GM19452 (cell line): ENCODE data around the gene INPP5F.

ENCODE experiments used
- ATAC-seq: cut with Tn5 transposase; IDR thresholded peaks from one replicate; pipeline ENCODE4 v1.9.1; 2021; ENCODE audit not compliant: unreplicated experiment

The INPP5F gene

GRCh38 chr10:119725828-119726675 lies at the start of gene INPP5F:
Gene INPP5F, plus strand, starts transcription at chr10:119726050. Its CDS starts 213 bp downstream, at chr10:119726263.
- peak; percentile 85 for ATAC-seq

- no peak for ATAC-seq
These were observed 48.7 kb upstream of the INPP5F start for GRCh38 chr10:119677126-119677525.

GRCh38 chr10:119677904-119678755 lies 47.7 kb upstream of the INPP5F start:
- ATAC-seq = no peak

GRCh38 chr10:119679480-119679829 lies 46.4 kb upstream of the INPP5F start:
- ATAC-seq = no peak

GRCh38 chr10:119680050-119680449 lies 45.8 kb upstream of the INPP5F start:
- no peak for ATAC-seq

- ATAC-seq = no peak
These were observed 45.2 kb upstream of the INPP5F start for GRCh38 chr10:119680650-119681081.

- peak; percentile 87 for ATAC-seq
These were observed 39.2 kb upstream of the INPP5F start for GRCh38 chr10:119686465-119687191.

- no peak for ATAC-seq
These were observed 38.4 kb upstream of the INPP5F start for GRCh38 chr10:119687192-119688032.

- no peak for ATAC-seq
These were observed 37.8 kb upstream of the INPP5F start for GRCh38 chr10:119688033-119688508.

GRCh38 chr10:119689016-119689580 lies 36.8 kb upstream of the INPP5F start:
- no peak for ATAC-seq

- no peak for ATAC-seq
These were observed 34.1 kb upstream of the INPP5F start for GRCh38 chr10:119691726-119692125.

- peak; percentile 84 for ATAC-seq
These were observed 32.4 kb upstream of the INPP5F start for GRCh38 chr10:119693262-119693957.

GRCh38 chr10:119694608-119695007 lies 31.2 kb upstream of the INPP5F start:
- no peak for ATAC-seq

- peak; percentile 51 for ATAC-seq
These were observed 25.4 kb upstream of the INPP5F start for GRCh38 chr10:119700321-119700954.

- ATAC-seq = no peak
These were observed 24.0 kb upstream of the INPP5F start for GRCh38 chr10:119701861-119702260.

- no peak for ATAC-seq
These were observed 23.3 kb upstream of the INPP5F start for GRCh38 chr10:119702583-119702982.

- no peak for ATAC-seq
These were observed 21.8 kb upstream of the INPP5F start for GRCh38 chr10:119703903-119704508.

- ATAC-seq = peak; percentile 50
These were observed 20.4 kb upstream of the INPP5F start for GRCh38 chr10:119705434-119705831.
